ENCODE data around the gene ERH.

GRCh38 chr14:69332782-69333395 lies 65.2 kb downstream of the ERH start:
- TF ChIP-seq CTCF (IDR thresholded peaks at IDR 0.05; ENCODE audit: extremely low read depth in 1 of 2, insufficient read depth in 1 of 2, low read depth in 1 of 2, low read length in 2 of 2) (no peak), POLR2A (IDR thresholded peaks at IDR 0.05; ENCODE audit: low read depth, low read length) (no peak), EZH2 (IDR thresholded peaks at IDR 0.05; ENCODE audit: borderline replicate concordance, low read depth, low read length, severe bottlenecking) (no peak)
